ENCODE data around the gene SH3GL1. TPM values are rescaled to one million over a fixed set of nuclear protein-coding genes. Genes with fewer than 3 reads are reported as not detected.

SH3GL1 gene
- total and polyA plus RNA-seq, 9 of the 15 experiments (the other 6 are each of a cell fraction or from before 2014, with no cell fraction given): 1.7 to 75.3 (median 25.7) TPM

- no peak; the same call in 1 of the 2 replicates for TF ChIP-seq ZBTB7A (IDR thresholded peaks at IDR 0.05; ENCODE audit: borderline replicate concordance, control insufficient read depth, low read depth, low read length)
- TF ChIP-seq NCOA6 (IDR thresholded peaks at IDR 0.05): no peak
- no peak for TF ChIP-seq MCM7 (IDR thresholded peaks at IDR 0.05)
- no peak for TF ChIP-seq ZNF311 (CRISPR knock-in tag; IDR thresholded peaks at IDR 0.05)
- no peak for TF ChIP-seq ZFP36 (IDR thresholded peaks at IDR 0.05; ENCODE audit: low read depth, low read length, partially characterized antibody)
- TF ChIP-seq CEBPB (tag; IDR thresholded peaks at IDR 0.05): no peak
- TF ChIP-seq HCFC1 (IDR thresholded peaks at IDR 0.05; ENCODE audit: low read depth, low read length): no peak
- TF ChIP-seq ZNF609 (CRISPR knock-in tag; IDR thresholded peaks at IDR 0.05; ENCODE audit: borderline replicate concordance): no peak
- TF ChIP-seq KAT8 (IDR thresholded peaks at IDR 0.05; ENCODE audit: low read depth): no peak
- no peak for TF ChIP-seq MTA2 (IDR thresholded peaks at IDR 0.05; ENCODE audit: low read depth)
- no peak for TF ChIP-seq TFE3 (CRISPR knock-in tag; IDR thresholded peaks at IDR 0.05)
- TF ChIP-seq ETV6 (IDR thresholded peaks at IDR 0.05; ENCODE audit: borderline replicate concordance in 1 of 2, low read depth in 2 of 2, low read length in 1 of 2): no peak
- no peak for TF ChIP-seq ETV6 (CRISPR knock-in tag; IDR thresholded peaks at IDR 0.05; ENCODE audit: borderline replicate concordance)
- TF ChIP-seq YY1 (IDR thresholded peaks at IDR 0.05; ENCODE audit: borderline replicate concordance in 1 of 3, control insufficient read depth in 1 of 3, extremely low read depth in 1 of 3, insufficient read depth in 3 of 3, insufficient read length in 1 of 3, insufficient replicate concordance in 2 of 3, low read depth in 1 of 3, low read length in 2 of 3): peak in 2 of 3 experiments; percentile 74 to 85
- no peak for TF ChIP-seq SFPQ (IDR thresholded peaks at IDR 0.05; ENCODE audit: low read depth, low read length)
- no peak for TF ChIP-seq SMAD3 (CRISPR knock-in tag; conservative IDR thresholded peaks at IDR 0.05)
- TF ChIP-seq NFIC (IDR thresholded peaks at IDR 0.05): no peak
Measured at GRCh38 chr19:4343370-4344307, 56.7 kb downstream of the SH3GL1 start, which contains the start of gene MPND (continued).

All from K562 (cell line).